ENCODE data around the gene RXRG.
A peak's percentile ranks its signal among the peaks of the same experiment; 100 is the strongest.

The RXRG gene

GRCh38 chr1:165407398-165407797, 37.5 kb downstream of the RXRG start:
- DNase-seq = no peak

- peak; percentile 19 for DNase-seq
These were observed 41.0 kb downstream of the RXRG start for GRCh38 chr1:165403835-165404482.

- DNase-seq = no peak
These were observed 42.3 kb downstream of the RXRG start for GRCh38 chr1:165402517-165403111.

- no peak for DNase-seq
These were observed 47.0 kb downstream of the RXRG start for GRCh38 chr1:165397944-165398343.

DNA sequence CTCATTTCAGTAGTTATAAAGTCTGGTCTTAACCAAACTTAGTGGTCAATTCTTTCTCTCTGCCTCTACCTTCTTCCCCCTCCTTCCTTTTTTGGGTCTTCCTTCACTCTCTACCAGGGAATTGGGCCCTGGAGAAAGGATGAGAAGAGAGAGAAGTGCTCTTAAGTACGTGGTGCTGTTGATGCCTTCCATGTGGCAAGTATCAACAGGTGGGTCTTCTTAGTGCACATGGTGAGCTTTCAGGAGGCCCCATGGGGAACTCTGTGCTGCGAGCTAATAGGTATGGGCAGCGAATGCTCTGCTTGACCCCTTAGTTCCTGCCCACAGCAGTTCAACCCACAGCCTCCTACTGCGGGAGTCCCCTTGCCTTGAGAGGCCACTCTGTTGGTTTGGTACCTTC, 49.0 kb downstream of the RXRG start:
- no peak for DNase-seq

GRCh38 chr1:165395478-165395877, 49.4 kb downstream of the RXRG start:
- no peak for DNase-seq

DNA sequence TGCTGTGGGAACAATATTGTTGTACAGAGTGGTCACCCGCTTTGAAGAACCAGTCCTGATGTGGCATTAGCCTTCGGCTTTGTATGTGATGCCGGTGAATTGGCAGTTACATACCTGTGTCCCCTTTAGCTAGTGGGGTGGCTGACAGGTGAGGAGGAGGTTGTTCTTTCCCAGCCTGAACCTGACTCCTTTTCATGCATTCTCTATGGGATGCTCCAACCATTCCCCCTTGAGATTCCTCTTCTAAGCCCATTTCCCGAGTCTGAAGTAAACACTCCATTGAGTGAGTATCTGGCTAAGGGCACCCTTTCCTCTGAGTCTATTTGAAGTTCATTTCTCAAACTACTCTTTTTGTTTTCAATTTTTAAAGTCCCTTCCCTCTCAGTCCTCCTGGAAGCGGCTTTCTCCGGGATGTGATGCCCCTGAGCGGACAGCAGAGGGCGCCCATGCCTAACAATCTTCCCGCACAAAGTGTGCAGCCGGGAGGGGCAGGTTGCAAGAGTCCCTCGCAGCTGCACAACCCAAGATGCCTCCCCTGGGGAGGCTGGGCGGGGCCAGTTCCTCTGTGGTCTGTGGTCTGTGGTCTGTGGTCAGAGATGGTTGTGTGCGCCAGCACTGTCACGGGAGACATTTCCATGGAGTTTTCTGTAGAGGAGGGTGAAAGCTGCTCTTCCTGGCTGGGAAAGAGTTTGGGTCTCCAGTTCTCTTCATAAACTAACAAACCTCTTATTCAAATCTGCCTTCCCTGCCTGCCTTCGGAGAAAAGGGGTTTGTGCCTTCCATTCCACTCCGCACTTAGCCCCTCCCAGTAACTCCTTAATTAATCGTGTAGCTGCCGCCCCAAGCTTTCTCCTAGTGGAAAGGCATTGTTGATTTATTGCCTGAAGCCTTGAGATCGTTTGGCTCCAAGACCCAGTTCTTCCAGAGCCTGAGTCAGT, 52.0 kb downstream of the RXRG start:
- DNase-seq = peak; percentile 89

DNA sequence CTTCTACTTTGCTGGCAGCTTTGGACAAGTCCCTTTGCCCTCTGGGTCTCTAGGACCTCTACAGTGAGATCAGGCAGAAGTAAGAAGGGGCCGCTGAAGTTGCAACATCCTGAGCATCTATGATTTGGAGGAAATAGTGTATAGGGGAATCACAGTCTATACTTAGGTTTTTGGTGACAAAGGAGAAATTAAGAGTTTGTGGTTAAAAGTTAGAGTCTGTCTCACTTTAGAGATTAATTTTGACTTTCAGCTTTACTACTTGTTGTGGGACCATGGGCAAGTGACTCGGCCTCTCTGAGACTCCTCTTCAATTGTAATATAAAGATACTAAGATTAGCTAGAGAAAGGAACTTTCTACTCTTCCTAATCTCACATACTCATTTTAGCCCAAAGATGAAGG, 55.3 kb downstream of the RXRG start:
- DNase-seq = no peak

DNA sequence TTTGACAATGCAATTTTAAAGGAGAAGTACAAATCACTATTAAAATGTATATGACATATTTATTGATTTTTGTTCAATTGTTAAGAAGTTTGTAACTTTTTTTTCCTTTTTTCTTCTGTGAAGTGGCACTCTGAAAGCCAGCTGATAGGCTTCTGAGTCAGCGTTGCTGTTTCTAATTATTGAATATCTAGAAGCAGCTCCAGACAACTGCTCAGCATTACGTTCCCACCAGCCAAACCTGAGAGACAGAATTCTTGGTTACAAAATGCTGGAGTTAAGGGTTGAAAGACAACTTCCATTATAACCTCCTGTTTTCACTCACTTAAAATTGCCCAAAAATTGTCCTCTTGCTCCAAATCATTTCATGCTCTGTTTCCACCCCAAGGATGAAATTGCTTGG, 57.0 kb downstream of the RXRG start:
- no peak for DNase-seq

DNA sequence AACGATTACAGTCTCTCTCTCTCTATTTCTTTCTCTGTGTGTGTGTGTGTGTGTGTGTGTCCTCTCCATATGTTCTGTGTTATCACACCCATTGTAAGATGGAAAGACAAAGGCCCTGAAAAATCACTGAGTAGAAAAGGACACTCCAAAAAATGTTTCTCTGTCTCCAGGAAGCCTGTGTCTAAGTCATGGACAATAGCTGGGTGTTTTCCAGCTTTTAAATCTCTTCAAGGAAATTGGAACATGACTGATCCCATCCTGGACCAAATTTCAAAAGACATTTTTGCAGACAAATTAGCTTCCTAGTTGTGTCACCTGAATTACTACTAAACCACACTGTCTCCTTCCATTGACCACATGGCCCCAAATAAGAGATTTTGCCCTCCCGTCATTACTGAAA, 57.4 kb downstream of the RXRG start:
- no peak for DNase-seq

DNA sequence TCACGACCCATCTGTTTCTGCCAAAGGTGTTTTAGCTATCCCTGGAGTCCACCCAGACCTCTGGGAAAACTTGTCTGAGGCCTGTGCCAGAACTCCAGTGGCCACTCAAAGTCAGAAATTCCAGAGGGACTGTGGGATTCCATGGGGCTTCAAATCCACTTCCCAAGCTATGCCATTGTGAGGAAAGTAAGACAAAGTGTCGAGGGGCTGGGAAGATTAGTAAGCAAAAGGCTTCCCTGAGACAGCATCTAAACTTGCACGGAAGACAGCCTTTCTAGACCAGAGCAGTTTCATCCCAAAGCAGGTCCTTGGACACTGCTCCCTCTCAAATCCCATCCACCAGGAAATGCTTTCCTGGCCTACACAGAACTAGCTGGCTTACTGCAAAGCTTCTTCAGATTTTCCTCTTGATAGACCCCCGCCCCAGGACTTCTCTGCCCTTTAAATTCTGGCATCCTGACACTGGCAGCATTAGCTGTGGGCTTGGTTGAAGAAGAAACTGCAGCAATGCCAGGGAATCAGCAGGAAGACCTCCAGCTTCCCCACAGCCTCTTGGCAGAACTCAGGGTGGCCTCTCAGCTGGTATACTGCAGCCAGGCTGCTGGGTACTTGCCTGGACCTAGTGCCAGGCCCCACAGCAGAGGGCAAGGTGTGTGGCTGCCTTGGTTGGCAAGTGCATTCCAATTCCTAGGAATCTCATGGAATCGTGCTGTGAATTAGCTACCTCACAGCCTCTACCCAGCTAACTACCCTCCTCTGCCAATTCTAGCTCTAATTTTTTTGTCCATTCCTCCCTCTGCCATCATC, 61.1 kb downstream of the RXRG start:
- no peak for DNase-seq

- no peak for DNase-seq
These were observed 61.9 kb downstream of the RXRG start for GRCh38 chr1:165383067-165383466.

DNA sequence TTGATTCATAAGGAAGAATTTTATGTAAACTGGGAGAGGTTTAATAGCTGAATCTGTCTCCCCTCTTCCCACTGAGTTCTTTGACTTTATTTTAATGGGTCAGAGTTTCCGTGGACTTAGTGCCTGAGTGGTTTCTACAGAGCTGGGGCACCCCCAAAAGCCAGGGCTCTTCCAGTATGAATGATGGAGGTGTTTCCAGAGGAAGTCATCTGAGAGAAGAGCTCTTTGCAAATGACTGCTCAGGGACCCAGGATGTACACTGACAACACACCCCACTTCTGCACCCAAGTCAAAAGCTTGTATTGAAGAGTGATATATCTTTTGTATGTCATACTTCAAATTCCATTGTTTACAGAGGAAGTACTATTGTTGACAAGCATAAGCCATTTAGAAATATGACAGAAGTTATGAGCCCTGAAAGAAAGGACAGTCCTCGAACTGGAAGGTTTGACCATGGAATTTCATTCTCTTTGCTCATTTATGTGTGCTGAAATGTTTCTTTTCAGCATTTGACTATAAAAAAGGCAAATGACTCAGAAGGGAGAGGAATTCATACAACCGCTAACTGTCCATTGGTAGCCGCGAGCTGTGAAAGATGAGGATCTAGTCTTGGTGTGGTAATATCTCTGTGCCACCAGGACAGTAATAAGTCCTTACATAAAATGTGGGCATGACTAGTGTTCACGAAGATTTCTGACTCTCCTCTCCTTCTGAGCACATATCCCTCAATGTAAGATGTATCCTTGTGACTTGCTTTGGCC, 63.0 kb downstream of the RXRG start:
- no peak for DNase-seq

DNA sequence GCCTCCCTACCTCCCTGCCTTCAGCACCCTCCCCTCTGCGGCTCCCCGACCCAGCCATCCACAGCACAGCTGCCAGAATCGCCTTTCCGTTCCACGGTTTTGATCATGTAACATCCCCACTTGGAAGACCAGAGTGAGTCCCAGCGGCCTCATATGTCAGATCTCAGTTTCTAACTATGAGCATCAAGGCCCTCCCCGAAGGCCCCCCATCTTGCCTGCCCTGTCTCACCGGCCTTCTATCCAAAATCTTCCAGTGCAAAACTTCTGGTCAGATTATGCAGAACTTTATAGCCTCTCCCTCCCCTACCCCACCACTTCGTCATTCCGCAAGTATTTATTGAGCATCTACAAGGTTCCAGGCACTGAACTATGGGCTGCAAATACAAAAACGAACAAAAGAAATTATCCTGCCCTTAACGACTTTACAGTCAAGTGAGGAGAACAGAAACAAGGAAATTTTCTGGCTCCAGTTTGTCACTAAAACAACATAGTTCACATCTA, 68.1 kb downstream of the RXRG start:
- no peak for DNase-seq

DNA sequence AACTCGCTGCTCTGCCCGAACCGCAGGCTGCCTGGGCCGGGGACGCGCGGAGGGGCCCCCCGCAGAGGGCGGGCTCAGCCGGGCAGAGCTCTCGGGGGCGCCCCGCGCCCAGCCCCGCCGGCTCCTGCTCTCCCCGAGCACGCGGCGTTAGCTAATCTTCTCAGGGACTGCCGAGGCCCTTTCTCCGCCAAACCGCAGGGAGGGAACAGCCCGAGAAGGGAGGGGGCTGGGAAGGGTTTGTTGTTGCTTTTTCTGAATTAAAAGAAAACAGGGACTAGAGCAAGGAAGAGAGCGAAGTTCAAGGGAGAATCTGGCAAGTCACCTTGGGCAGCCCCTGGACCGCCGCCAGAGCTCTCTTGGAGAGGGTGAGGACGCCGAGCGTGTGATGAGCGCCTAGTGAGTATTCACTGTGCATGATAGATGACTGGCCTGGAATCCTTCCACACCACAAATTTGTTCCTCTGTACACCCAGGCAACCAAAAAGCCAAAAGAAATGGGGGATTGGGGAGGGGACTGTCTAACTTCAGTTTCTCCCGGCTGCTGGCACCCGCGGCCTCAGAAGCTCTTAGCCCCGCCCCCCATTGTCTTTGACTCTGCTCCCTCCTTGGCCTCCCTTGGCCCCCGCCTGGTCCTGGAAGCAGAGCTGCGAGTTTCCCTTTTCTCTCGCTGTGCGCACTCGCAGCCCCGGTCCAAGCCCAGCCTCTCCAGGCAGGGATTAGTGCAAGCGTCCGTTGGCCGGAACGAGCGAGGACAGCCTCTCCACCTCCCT, 68.7 kb downstream of the RXRG start:
- peak; percentile 19 for DNase-seq

DNA sequence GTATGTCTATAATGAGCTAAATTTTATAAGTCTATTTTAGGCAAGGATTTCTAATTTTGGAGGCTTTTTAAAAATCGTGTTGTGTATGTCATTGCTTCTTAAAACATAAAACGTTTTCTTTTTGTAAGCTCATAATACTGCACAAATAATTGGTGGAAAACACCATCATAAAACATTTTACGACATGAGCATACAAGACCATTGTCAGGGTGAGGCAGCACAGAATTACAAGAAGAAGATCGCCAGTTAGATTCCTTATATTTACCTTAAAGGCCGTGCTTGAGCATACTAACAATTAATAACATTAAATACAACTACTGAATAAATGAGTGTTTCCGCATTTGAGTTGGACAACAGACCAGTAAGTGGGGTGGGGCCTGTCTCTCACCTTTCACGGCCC, 69.3 kb downstream of the RXRG start:
- no peak for DNase-seq

- no peak for DNase-seq
These were observed 73.2 kb downstream of the RXRG start for GRCh38 chr1:165371588-165372225.

DNA sequence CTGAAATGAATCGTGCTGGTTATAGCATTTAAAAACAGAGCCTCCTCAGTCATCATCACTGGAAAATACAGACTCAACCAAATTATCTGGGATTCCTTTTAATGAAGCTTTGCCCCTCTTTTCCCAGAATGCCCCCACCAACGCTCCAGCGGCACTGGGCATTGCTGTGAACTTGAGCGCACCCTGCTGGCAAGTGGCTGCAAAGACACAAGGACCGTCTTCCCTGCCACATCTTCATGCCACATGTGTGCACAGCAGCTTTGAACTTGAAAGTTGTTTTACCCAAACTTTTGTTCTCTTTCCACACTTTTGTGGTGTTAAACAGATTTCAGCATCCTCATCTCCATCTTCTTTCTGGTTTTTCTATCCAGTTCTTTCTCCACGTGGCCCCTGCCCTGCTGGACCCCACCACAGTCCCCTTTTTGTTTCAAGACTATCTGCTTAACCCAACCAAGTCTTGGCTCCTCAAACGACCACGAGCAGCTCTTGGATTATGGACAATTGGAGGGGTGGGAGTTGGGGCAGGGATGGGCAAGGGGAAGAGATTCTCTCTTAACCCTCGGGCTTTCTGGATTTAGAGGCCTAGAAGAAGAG, 75.6 kb downstream of the RXRG start:
- DNase-seq = peak; percentile 56

GRCh38 chr1:165367375-165367993, 77.4 kb downstream of the RXRG start:
- peak; percentile 79 for DNase-seq

DNA sequence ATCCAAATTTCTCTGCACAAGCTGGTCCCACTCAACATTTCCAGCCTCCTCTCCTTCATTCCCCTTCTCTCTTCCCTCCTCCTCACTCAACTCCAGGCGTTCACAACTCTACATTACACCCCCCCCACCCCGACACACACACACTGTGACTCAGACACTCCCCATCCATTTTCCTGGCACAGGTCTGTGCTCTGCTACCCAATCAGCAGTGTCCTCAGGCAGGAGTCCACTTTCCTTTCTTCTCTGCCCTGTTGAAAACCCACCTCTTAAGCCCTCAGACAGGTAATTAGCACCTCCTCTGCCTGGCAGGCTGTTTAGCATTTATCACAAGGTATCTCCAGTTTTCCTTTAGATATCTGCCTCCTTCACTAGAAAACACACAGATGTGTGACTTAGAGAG, 79.6 kb downstream of the RXRG start:
- no peak for DNase-seq

Data from activated CD4-positive, alpha-beta T cell treated with anti-CD3 and anti-CD28 coated beads, Interleukin-2, amount 50 U/mL, for 1 hour (primary cell).